BJ (cell line): ENCODE measurements around the gene ZNF205. TPM values are rescaled to one million over a fixed set of nuclear protein-coding genes. Genes with fewer than 3 reads are reported as not detected.
"Not testable (repeated sequence)": the region's sequence is repeated elsewhere in the genome, so short reads cannot be mapped to it uniquely, and the experiment has no call there.

Source experiments
- CTCF ChIA-PET: fragments of 350-600 bp; formaldehyde crosslinking; extraction: SDS; loops from one replicate; lab custom pipeline; 2021; ENCODE audit warnings: antibody characterized with exemption, inconsistent platforms; lab: Yijun Ruan, JAX
- POLR2A ChIA-PET: fragments of 300-600 bp; sonication (Branson Sonifier 250); formaldehyde crosslinking; extraction: SDS; loops from one replicate; lab custom pipeline; 2021; ENCODE audit warnings: antibody characterized with exemption; lab: Charles Lee
- DNase-seq: peaks from one replicate; pipeline ENCODE4 v3.0.0-alpha.2; 2011; ENCODE audit warnings: low read depth
- H3K27me3 ChIP-seq: 2 replicates; pipeline ENCODE4 v1.6.0; 2011; ENCODE audit warnings: low read length; ENCODE audit not compliant: control insufficient read depth, insufficient read depth
- H3K36me3 ChIP-seq: 2 replicates; pipeline ENCODE4 v1.5.1; 2011; ENCODE audit warnings: low read length; ENCODE audit not compliant: control insufficient read depth, insufficient read depth
- H3K4me3 ChIP-seq: 2 replicates; pipeline ENCODE4 v1.5.1; 2011; ENCODE audit warnings: low read depth, mild to moderate bottlenecking, control low read depth, low read length
- CTCF ChIP-seq: IDR thresholded peaks from 2 replicates; pipeline ENCODE4 v1.5.1; 2011; ENCODE audit warnings: low read depth, mild to moderate bottlenecking, control low read depth, inconsistent platforms, low read length, moderate library complexity; ENCODE audit not compliant: insufficient read depth
- polyA plus RNA-seq: library from polyadenylated mRNA; depleted of rRNA; stranded (reverse); fragments of >200 nt; gene quantifications from 2 replicates; pipeline ENCODE4 v1.2.3, GENCODE V29; 2011

Gene ZNF205
- polyA plus RNA-seq, 1 experiment: 9.0 TPM

- no peak for TF ChIP-seq CTCF
- ChIA-PET POLR2A (no interaction called here), CTCF (no interaction called here)
- Histone ChIP-seq H3K4me3 (no peak overlapping the region), H3K27me3 (peaks cover 8% of the 10 kb centered on the region), H3K36me3 (no peaks in the 10 kb centered on the region)
- DNase-seq: no peak
These were observed 38.9 kb upstream of the ZNF205 start for GRCh38 chr16:3073448-3073847.

- no peak for TF ChIP-seq CTCF
These were observed 37.4 kb upstream of the ZNF205 start for GRCh38 chr16:3074860-3075522.

GRCh38 chr16:3075523-3075915, 36.9 kb upstream of the ZNF205 start:
- POLR2A ChIA-PET: no interaction called here
- H3K4me3 ChIP-seq: no peak overlapping the region
- DNase-seq: no peak
- CTCF ChIA-PET: interaction anchor here (1.2 to 2.6 kb wide), 3 partner anchors 16 to 56 kb away, joined by 3 to 9 read pairs (median 5); no protein-coding TSS in a partner anchor
- TF ChIP-seq CTCF: no peak
- H3K36me3 ChIP-seq: no peaks in the 10 kb centered on the region
- H3K27me3 ChIP-seq: peaks cover 8% of the 10 kb centered on the region

More at GRCh38 chr16:3074860-3075522, 37.4 kb upstream of the ZNF205 start:
- DNase-seq: no peak
- peaks cover 8% of the 10 kb centered on the region for H3K27me3 ChIP-seq
- POLR2A ChIA-PET: no interaction called here
- CTCF ChIA-PET: interaction anchor here (1.2 to 2.0 kb wide), 2 partner anchors 44 to 56 kb away, joined by 3 to 5 read pairs; no protein-coding TSS in a partner anchor
- H3K4me3 ChIP-seq: no peak overlapping the region
- H3K36me3 ChIP-seq: no peaks in the 10 kb centered on the region

GRCh38 chr16:3075946-3076345, 36.4 kb upstream of the ZNF205 start:
- CTCF ChIA-PET: interaction anchor here (1.2 to 2.6 kb wide), 4 partner anchors 11 to 55 kb away, joined by 3 to 9 read pairs (median 6); no protein-coding TSS in a partner anchor
- H3K27me3 ChIP-seq: peaks cover 10% of the 10 kb centered on the region
- DNase-seq, POLR2A ChIA-PET, H3K4me3 ChIP-seq, H3K36me3 ChIP-seq: not testable (repeated sequence)

GRCh38 chr16:3076577-3076976, 35.8 kb upstream of the ZNF205 start:
- H3K4me3 ChIP-seq: no peak overlapping the region
- ChIA-PET CTCF (interaction anchor here (1.1 to 2.6 kb wide), 5 partner anchors 11 to 55 kb away, joined by 3 to 9 read pairs (median 5); no protein-coding TSS in a partner anchor), POLR2A (no interaction called here)
- peaks cover 12% of the 10 kb centered on the region for H3K27me3 ChIP-seq
- no peaks in the 10 kb centered on the region for H3K36me3 ChIP-seq
- DNase-seq: no peak
- TF ChIP-seq CTCF: no peak
